ENCODE data around the gene EXTL2.

EXTL2 gene, protein sequence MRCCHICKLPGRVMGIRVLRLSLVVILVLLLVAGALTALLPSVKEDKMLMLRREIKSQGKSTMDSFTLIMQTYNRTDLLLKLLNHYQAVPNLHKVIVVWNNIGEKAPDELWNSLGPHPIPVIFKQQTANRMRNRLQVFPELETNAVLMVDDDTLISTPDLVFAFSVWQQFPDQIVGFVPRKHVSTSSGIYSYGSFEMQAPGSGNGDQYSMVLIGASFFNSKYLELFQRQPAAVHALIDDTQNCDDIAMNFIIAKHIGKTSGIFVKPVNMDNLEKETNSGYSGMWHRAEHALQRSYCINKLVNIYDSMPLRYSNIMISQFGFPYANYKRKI

GRCh38 chr1:100894603-100895539, at the start of gene EXTL2:
TSS of gene EXTL2 (minus strand) at chr1:100894842. CDS start at chr1:100888757, 6,085 bp downstream.
- TF ChIP-seq, protein P1, sequence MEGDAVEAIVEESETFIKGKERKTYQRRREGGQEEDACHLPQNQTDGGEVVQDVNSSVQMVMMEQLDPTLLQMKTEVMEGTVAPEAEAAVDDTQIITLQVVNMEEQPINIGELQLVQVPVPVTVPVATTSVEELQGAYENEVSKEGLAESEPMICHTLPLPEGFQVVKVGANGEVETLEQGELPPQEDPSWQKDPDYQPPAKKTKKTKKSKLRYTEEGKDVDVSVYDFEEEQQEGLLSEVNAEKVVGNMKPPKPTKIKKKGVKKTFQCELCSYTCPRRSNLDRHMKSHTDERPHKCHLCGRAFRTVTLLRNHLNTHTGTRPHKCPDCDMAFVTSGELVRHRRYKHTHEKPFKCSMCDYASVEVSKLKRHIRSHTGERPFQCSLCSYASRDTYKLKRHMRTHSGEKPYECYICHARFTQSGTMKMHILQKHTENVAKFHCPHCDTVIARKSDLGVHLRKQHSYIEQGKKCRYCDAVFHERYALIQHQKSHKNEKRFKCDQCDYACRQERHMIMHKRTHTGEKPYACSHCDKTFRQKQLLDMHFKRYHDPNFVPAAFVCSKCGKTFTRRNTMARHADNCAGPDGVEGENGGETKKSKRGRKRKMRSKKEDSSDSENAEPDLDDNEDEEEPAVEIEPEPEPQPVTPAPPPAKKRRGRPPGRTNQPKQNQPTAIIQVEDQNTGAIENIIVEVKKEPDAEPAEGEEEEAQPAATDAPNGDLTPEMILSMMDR (IDR thresholded peaks at IDR 0.05), result no peak

DNA sequence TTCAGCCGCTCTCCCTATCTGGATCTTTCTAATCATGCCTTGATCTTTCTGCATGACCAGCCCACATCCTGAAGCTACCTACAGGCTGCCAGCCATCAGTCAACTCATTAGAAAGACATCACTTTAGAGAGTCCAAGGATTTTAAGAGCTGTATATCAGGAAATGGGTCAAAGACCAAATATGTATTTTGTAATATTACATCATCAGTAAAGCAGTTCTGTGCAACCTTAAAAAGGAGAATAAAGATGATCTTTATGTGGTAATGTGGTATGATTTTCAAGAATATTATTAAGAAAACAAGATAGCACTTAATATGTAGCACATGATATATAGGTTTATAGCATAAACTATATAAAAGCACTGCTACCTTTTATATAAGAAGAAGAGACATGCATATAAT, 48.9 kb upstream of the EXTL2 start:
- TF ChIP-seq, protein P1 (IDR thresholded peaks at IDR 0.05), result no peak

GRCh38 chr1:100942304-100943046, 47.8 kb upstream of the EXTL2 start:
- TF ChIP-seq, protein P1 (IDR thresholded peaks at IDR 0.05), result no peak

- TF ChIP-seq, protein P1 (IDR thresholded peaks at IDR 0.05), result no peak
Observed at GRCh38 chr1:100941580-100942216, 47.1 kb upstream of the EXTL2 start.

DNA sequence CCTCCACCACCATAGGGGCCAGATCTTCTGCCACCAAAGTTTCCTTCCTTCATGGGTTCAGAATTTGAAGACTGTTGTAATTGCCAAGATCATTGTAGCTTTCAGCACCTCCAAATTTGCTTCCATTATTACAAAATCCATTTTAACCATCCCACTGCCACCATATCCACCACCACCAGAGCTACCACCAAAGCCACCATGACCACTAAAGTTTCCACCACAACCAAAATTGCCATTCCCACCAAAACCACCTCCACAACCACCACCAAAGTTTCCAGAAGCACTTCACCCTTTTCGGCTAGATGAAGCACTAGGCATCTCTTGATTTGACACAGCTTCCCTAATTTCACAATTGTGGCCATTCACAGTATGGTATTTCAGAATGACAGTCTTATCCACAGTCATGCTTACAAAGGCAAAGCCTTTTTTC, 46.5 kb upstream of the EXTL2 start:
- TF ChIP-seq, protein P1 (IDR thresholded peaks at IDR 0.05), result no peak

DNA sequence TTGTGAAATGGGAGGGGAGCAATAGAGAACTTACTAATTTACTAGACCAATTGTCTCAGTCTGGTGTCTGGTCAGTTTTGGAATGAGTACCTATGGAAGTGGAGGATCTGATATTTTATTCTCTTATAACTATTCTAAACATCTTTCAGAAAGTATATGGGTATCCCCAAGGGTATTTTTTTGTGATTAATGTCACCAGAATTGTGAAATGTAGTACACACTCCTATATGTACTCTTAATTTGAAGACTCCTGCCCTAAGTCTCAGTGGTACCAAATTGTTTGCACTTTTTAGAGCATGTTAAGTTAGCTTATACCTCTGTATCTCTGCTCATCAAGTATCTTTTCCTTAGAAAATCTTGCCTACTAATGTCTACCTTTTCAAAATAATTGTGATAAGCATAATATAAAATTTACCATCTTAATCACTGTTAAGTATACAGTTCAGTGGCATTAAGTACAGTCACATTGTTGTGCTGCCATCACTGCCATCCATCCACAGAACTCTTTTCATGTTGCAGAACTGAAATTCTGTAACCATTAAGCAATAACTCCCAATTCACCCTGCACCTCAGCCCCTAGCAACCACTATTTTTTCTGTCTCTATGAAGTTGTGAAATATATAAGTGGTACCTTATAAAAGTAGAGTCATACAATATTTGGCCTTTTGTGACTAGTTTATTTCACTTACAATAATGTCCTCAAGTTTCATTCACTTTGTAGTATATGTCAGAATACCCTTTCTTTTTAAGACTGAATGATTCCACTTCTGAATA, 41.7 kb upstream of the EXTL2 start:
- TF ChIP-seq, protein P1 (IDR thresholded peaks at IDR 0.05), result no peak
